Suprapubic skin (tissue), 4 donors: ENCODE data around the gene NFKB2.

Source experiments
- POLR2A ChIP-seq, 2 donors: fragments of 450-650 bp; IDR thresholded peaks; one replicate each; pipeline ENCODE4 v1.6.1; 2017; ENCODE audit warnings: antibody characterized with exemption in 2 of 2, mild to moderate bottlenecking in 2 of 2, moderate library complexity in 2 of 2
- POLR2AphosphoS5 ChIP-seq, 3 donors: sonication (generic); formaldehyde crosslinking; IDR thresholded peaks; one replicate each; pipeline ENCODE4 v1.6.1; 2017; ENCODE audit warnings: antibody characterized with exemption in 3 of 3
- TF ChIP-seq, protein P1 (sequence below), 2 donors: fragments of 200-600 bp in 1 of 2; fragments of 450-650 bp in 1 of 2; sonication (generic) in 1 of 2; IDR thresholded peaks; one replicate each; pipeline ENCODE4 v1.5.1; 2016 to 2019; ENCODE audit warnings: antibody characterized with exemption in 2 of 2, mild to moderate bottlenecking in 1 of 2, moderate library complexity in 1 of 2

DNA sequence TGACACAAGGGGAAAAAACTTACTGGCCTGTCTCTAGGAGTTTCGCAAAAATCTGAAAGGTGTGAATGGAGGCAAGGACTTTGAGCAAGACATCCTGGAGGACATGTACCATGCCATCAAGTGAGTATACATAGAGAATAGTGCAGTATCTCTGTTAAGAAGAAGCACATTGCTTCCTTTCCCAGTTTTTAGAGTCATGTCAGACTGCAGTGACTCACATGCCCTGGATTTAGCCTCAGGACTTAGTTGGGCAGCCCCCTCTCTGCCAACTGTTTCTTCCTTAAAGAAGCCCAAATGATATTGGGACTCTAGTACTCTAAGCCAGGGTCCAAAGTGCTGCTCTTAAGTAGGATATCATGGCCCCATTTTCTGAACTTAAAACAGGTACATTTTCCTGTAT is 28.1 kb upstream of the NFKB2 start:
- TF ChIP-seq, protein P1, sequence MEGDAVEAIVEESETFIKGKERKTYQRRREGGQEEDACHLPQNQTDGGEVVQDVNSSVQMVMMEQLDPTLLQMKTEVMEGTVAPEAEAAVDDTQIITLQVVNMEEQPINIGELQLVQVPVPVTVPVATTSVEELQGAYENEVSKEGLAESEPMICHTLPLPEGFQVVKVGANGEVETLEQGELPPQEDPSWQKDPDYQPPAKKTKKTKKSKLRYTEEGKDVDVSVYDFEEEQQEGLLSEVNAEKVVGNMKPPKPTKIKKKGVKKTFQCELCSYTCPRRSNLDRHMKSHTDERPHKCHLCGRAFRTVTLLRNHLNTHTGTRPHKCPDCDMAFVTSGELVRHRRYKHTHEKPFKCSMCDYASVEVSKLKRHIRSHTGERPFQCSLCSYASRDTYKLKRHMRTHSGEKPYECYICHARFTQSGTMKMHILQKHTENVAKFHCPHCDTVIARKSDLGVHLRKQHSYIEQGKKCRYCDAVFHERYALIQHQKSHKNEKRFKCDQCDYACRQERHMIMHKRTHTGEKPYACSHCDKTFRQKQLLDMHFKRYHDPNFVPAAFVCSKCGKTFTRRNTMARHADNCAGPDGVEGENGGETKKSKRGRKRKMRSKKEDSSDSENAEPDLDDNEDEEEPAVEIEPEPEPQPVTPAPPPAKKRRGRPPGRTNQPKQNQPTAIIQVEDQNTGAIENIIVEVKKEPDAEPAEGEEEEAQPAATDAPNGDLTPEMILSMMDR (IDR thresholded peaks at IDR 0.05): no peak
- no peak for TF ChIP-seq POLR2AphosphoS5 (IDR thresholded peaks at IDR 0.05)
- TF ChIP-seq POLR2A (IDR thresholded peaks at IDR 0.05): no peak
